Naive thymus-derived CD8-positive, alpha-beta T cell (primary cell): ENCODE measurements around the gene THRAP3. TPM values are rescaled to one million over a fixed set of nuclear protein-coding genes. Genes with fewer than 3 reads are reported as not detected.
"Not testable (repeated sequence)": the region's sequence is repeated elsewhere in the genome, so short reads cannot be mapped to it uniquely, and the experiment has no call there.

Source experiments
- ATAC-seq, 2 donors: fragments of 150-1000 bp; cut with Tn5 transposase in 1 of 2; sonication (Bioruptor Pico), chemical (Tn5 transposase) in 1 of 2; 1 replicate in 1 of 2; 2 replicates in 1 of 2; pipeline ENCODE4 v1.10.0; 2021; ENCODE audit warnings: mild to moderate bottlenecking in 2 of 2, moderate library complexity in 2 of 2
- POLR2A ChIA-PET: fragments of 350-600 bp; sonication (Branson Sonifier 250); formaldehyde crosslinking; loops from one replicate; lab custom pipeline; 2021; ENCODE audit warnings: antibody characterized with exemption; lab: Charles Lee
- DNase-seq, 10 donors: peaks; one replicate each; pipeline versions ENCODE4 v3.0.0 to v3.0.0-alpha.2; 2020 to 2022
- H3K27ac Mint-ChIP-seq, 10 donors: one replicate each; pipeline ENCODE4 v1.8.0; 2020 to 2022; ENCODE audit warnings: mild to moderate bottlenecking in 10 of 10, mixed read lengths in 10 of 10, moderate library complexity in 4 of 10, inconsistent platforms in 1 of 10
- H3K27me3 Mint-ChIP-seq, 5 donors: one replicate each; pipeline ENCODE4 v1.8.0; 2021 to 2022; ENCODE audit warnings: mixed read lengths in 5 of 5
- H3K36me3 Mint-ChIP-seq, 3 donors: one replicate each; pipeline ENCODE4 v1.8.0; 2020 to 2022; ENCODE audit warnings: mixed read lengths in 3 of 3, mild to moderate bottlenecking in 2 of 3, inconsistent platforms in 1 of 3
- H3K4me1 Mint-ChIP-seq, 4 donors: one replicate each; pipeline ENCODE4 v1.8.0; 2021 to 2022; ENCODE audit warnings: mixed read lengths in 4 of 4
- H3K4me3 Mint-ChIP-seq, 10 donors: one replicate each; pipeline ENCODE4 v1.8.0; 2020 to 2022; ENCODE audit warnings: mild to moderate bottlenecking in 10 of 10, mixed read lengths in 10 of 10, moderate library complexity in 6 of 10, inconsistent platforms in 1 of 10
- H3K9me3 Mint-ChIP-seq, 9 donors: one replicate each; pipeline ENCODE4 v1.8.0; 2020 to 2022; ENCODE audit warnings: mixed read lengths in 9 of 9, mild to moderate bottlenecking in 3 of 9, inconsistent platforms in 1 of 9, moderate library complexity in 1 of 9
- polyA plus RNA-seq, 3 donors: library from polyadenylated mRNA; unstranded; fragments of 300-500 nt; fragmentation: Illumina TruSeq; gene quantifications; one replicate each; pipeline ENCODE4 v1.2.3, GENCODE V29; 2021
- total RNA-seq, 8 experiments: library from RNA in 2 of 8; stranded (reverse) in 2 of 8; gene quantifications; one replicate each; pipeline ENCODE4 v1.2.3 and lab custom pipeline; 2021 to 2026

THRAP3 gene
- total and polyA plus RNA-seq, 5 experiments from 2014 or later = 87.6 to 131 (median 106) TPM

GRCh38 chr1:36232212-36233095 lies 8.2 kb downstream of the THRAP3 start:
- Mint-ChIP-seq H3K27me3 (no peaks in the 10 kb centered on the region), H3K4me1 (peaks cover 12 to 78% (median 64%) of the 10 kb centered on the region in 4 donors), H3K27ac (peak overlapping the region in 2 of 10 donors; percentile 27 to 87), H3K36me3 (peaks cover 0 to 81% (median 0%) of the 10 kb centered on the region in 3 donors), H3K9me3 (no peaks in the 10 kb centered on the region), H3K4me3 (peak overlapping the region in 6 of 10 donors; percentile 1 to 43 (median 16))
- POLR2A ChIA-PET = no interaction called here
- ATAC-seq = peak in 1 of 2 donors; percentile 61
- no peak for DNase-seq

- POLR2A ChIA-PET = interaction anchor here (0.6 to 1.4 kb wide), 6 partner anchors 8 to 196 kb away, joined by 3 to 5 read pairs (median 4); partner anchors contain the start of gene THRAP3
- Mint-ChIP-seq H3K4me3 (peak overlapping the region in 7 of 10 donors; percentile 6 to 55 (median 23)), H3K4me1 (peaks cover 20 to 70% (median 62%) of the 10 kb centered on the region in 4 donors), H3K36me3 (peaks cover 0 to 75% (median 4%) of the 10 kb centered on the region in 3 donors), H3K9me3 (no peaks in the 10 kb centered on the region), H3K27me3 (no peaks in the 10 kb centered on the region), H3K27ac (peak overlapping the region; percentile 38 to 90 (median 75))
- ATAC-seq (no peak), DNase-seq (no peak)
Observed at GRCh38 chr1:36236302-36236701, 12.1 kb downstream of the THRAP3 start.

DNA sequence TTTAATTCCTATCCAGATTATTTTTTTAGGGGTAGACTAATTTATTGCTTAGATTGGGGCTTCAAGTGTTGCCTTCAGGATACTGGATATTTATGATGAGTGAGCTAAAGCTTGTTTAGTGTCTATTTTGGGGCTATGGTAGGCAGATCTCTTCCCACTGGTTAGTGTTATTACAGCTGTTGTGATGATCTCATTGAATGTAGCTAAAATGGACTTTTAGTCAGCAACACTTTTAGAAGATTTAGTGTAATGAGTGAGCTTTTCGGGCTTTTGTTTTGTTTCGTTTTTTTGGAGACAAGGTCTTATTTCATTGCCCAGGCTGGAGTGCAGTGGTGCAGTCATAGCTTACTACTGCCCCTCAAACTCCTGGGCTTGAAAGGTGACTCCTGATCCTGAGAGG lies 14.2 kb downstream of the THRAP3 start:
- Mint-ChIP-seq H3K4me1 (peaks cover 22 to 67% (median 53%) of the 10 kb centered on the region in 4 donors), H3K27me3 (no peaks in the 10 kb centered on the region), H3K27ac (peak overlapping the region in 9 of 10 donors; percentile 4 to 88 (median 49)), H3K9me3 (no peaks in the 10 kb centered on the region), H3K4me3 (peak overlapping the region in 4 of 10 donors; percentile 20 to 40 (median 30)), H3K36me3 (peaks cover 0 to 76% (median 4%) of the 10 kb centered on the region in 3 donors)
- no peak for DNase-seq
- POLR2A ChIA-PET = interaction anchor here (2.4 kb wide), 1 partner anchor 15 kb away, joined by 11 read pairs; the partner anchor contains the start of gene THRAP3
- ATAC-seq = no peak

GRCh38 chr1:36239941-36240637 lies 15.8 kb downstream of the THRAP3 start:
- Mint-ChIP-seq H3K27me3 (no peaks in the 10 kb centered on the region), H3K9me3 (no peaks in the 10 kb centered on the region), H3K27ac (peak overlapping the region in 9 of 10 donors; percentile 15 to 72 (median 37)), H3K36me3 (peaks cover 0 to 70% (median 4%) of the 10 kb centered on the region in 3 donors), H3K4me3 (peak overlapping the region in 1 of 10 donors; percentile 30), H3K4me1 (peaks cover 25 to 61% (median 51%) of the 10 kb centered on the region in 4 donors)
- DNase-seq = no peak
- no peak for ATAC-seq
- POLR2A ChIA-PET = interaction anchor here (2.4 kb wide), 1 partner anchor 16 kb away, joined by 11 read pairs; the partner anchor contains the start of gene THRAP3

- no peak for ATAC-seq
- peaks cover 29 to 71% (median 61%) of the 10 kb centered on the region in 4 donors for H3K4me1 Mint-ChIP-seq
- peak overlapping the region in 2 of 10 donors; percentile 67 to 76 for H3K27ac Mint-ChIP-seq
- no peak for DNase-seq
- H3K27me3 Mint-ChIP-seq = no peaks in the 10 kb centered on the region
- H3K36me3 Mint-ChIP-seq = peaks cover 0 to 47% (median 3%) of the 10 kb centered on the region in 3 donors
- peak overlapping the region in 1 of 10 donors; percentile 22 for H3K4me3 Mint-ChIP-seq
- POLR2A ChIA-PET = interaction anchor here (1.4 kb wide), 1 partner anchor 24 kb away, joined by 3 read pairs; no protein-coding TSS in a partner anchor
- H3K9me3 Mint-ChIP-seq = no peaks in the 10 kb centered on the region
Observed at GRCh38 chr1:36247538-36247937, 23.3 kb downstream of the THRAP3 start.

DNA sequence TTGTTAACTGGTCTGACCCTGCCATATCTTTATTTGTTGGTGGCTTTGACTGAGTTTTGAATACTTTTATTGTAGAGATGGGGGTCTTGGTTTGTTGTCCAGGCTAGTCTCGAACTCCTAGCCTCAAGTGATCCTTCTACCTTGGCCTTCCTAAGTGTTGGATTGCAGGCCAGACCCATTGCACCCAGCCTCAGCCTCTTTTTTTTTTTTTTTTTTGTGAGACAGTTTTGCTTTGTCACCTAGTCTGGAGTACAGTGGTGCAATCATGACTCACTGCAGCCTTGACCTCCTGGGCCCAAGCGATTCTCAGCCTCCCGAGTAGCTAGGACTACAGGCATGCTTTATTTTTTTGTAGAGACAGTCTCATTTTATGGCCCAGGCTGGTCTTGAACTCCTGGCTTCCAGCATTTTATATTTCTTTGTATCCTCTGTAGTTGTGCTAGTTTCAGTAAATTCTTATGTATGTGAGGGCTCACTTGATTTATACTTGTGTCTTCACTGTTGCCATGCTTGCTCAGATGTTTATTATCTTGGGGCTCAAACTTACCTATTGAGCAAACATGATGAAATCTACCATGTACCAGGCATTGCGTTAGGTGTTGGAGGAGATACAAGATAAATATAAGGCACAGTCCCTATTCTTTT lies 24.1 kb downstream of the THRAP3 start:
- H3K36me3 Mint-ChIP-seq = peaks cover 0 to 49% (median 3%) of the 10 kb centered on the region in 3 donors
- POLR2A ChIA-PET = interaction anchor here (1.4 kb wide), 1 partner anchor 25 kb away, joined by 3 read pairs; no protein-coding TSS in a partner anchor
- peak overlapping the region in 3 of 10 donors; percentile 4 to 30 (median 19) for H3K4me3 Mint-ChIP-seq

DNA sequence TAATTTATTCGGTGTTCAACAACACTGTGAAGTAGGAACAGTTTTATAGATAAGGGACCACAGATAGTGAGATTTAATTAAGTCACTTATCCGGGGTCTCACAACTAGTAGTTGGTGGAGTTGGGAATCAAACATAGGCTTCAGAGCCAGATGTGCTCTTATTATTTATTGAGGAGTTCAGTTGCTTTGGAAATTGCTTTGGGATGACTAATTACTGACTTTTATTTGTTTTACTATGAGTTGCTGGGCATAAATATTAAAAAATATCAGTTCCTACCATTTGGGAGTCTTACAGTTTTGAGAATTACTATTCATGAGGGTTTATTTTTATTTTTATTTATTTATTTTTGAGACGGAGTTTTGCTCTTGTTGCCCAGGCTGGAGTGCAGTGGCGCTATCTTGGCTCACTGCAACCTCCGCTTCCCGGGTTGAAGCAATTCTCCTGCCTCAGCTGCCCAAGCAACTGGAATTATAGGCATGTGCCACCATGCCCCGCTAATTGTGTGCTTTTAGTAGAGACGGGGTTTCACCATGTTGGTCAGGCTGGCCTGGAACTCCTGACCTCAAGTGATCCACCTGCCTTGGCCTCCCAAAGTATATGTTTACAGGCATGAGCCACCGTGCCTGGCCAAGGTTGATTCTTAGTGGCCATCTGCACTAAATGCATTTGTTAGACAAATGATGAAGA lies 27.7 kb downstream of the THRAP3 start:
- peak overlapping the region in 1 of 10 donors; percentile 23 for H3K4me3 Mint-ChIP-seq
- H3K36me3 Mint-ChIP-seq = peaks cover 0 to 42% (median 5%) of the 10 kb centered on the region in 3 donors
- peaks cover 25 to 79% (median 73%) of the 10 kb centered on the region in 4 donors for H3K4me1 Mint-ChIP-seq
- ATAC-seq (no peak), DNase-seq (no peak)
- POLR2A ChIA-PET = interaction anchor here (0.6 kb wide), 1 partner anchor 14 kb away, joined by 5 read pairs; no protein-coding TSS in a partner anchor
- no peaks in the 10 kb centered on the region for H3K9me3 Mint-ChIP-seq
- H3K27ac Mint-ChIP-seq = peak overlapping the region in 6 of 10 donors; percentile 21 to 79 (median 45)
- H3K27me3 Mint-ChIP-seq = no peaks in the 10 kb centered on the region

More for the DNA sequence above, 24.1 kb downstream of the THRAP3 start:
- Mint-ChIP-seq H3K9me3 (no peaks in the 10 kb centered on the region), H3K27ac (peak overlapping the region in 5 of 10 donors; percentile 19 to 76 (median 61)), H3K4me1 (peaks cover 29 to 75% (median 66%) of the 10 kb centered on the region in 4 donors), H3K27me3 (no peaks in the 10 kb centered on the region)
- no peak for DNase-seq
- no peak for ATAC-seq

DNA sequence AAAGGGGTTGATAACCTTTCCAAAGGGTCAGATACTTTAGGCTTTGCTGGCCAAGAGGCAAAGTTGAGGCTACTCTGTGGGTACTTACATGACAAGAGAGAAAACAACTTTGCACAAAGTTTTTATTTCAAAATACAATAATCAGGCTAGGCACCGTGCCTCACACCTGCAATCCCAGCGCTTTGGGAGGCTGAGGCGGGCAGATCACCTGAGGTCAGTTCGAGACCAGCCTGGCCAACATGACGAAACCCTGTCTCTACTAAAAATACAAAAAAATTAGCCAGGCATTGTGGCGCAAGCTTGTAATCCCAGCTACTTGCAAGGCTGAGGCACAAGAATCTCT lies 28.2 kb downstream of the THRAP3 start:
- H3K36me3 Mint-ChIP-seq = peaks cover 0 to 45% (median 4%) of the 10 kb centered on the region in 3 donors
- not testable (repeated sequence) for ATAC-seq, H3K9me3 Mint-ChIP-seq, DNase-seq, H3K4me3 Mint-ChIP-seq, H3K27me3 Mint-ChIP-seq
- H3K4me1 Mint-ChIP-seq = peaks cover 31 to 83% (median 77%) of the 10 kb centered on the region in 4 donors
- H3K27ac Mint-ChIP-seq = peak overlapping the region in 2 of 10 donors; percentile 15 to 79
- POLR2A ChIA-PET = interaction anchor here (0.6 kb wide), 1 partner anchor 15 kb away, joined by 5 read pairs; no protein-coding TSS in a partner anchor

DNA sequence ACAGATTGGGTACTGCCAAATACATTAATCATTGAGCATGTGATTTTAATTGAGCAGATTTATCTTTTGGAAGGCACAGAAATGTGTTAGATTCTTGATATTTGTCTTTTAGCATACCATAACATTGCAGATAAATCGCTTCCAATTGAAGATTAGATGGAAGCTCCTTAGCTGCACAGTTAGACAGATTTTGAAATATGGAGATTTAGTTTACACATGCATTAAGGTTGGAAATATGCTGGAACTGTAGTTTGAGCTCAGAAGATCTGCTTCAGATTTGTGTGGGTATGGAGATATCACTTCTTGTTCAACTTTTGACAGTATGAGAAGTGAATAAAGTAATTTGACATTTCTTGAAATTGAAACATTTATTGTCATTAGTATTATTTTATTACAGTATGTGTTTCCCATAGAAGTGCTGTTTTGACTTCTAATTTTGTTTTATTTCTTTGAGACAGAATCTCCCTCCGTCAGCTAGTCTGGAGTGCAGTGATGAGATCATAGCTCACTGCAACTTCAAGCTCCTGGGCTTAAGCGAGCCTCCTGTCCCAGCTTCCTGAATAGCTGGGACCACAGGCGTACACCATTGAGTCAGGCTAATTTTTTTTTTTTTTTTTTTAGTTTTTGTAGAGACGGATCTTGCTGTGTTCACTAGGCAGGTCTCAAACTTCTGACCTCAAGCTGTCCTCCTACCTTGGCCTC lies 29.1 kb downstream of the THRAP3 start:
- Mint-ChIP-seq H3K27ac (peak overlapping the region in 9 of 10 donors; percentile 2 to 72 (median 69)), H3K4me3 (peak overlapping the region in 8 of 10 donors; percentile 19 to 44 (median 31)), H3K4me1 (peaks cover 30 to 83% (median 77%) of the 10 kb centered on the region in 4 donors), H3K27me3 (no peaks in the 10 kb centered on the region), H3K9me3 (no peaks in the 10 kb centered on the region), H3K36me3 (peaks cover 0 to 44% (median 4%) of the 10 kb centered on the region in 3 donors)
- POLR2A ChIA-PET = interaction anchor here (0.5 to 0.9 kb wide), 2 partner anchors 29 to 767 kb away, joined by 3 to 4 read pairs; partner anchors contain the start of gene THRAP3
- no peak for DNase-seq
- peak; percentile 54 to 64 for ATAC-seq

GRCh38 chr1:36256558-36257374 lies 32.5 kb downstream of the THRAP3 start:
- peaks cover 0 to 64% (median 8%) of the 10 kb centered on the region in 3 donors for H3K36me3 Mint-ChIP-seq
- H3K27me3 Mint-ChIP-seq = no peaks in the 10 kb centered on the region
- H3K4me3 Mint-ChIP-seq = peak overlapping the region in 1 of 10 donors; percentile 7
- DNase-seq (no peak), ATAC-seq (no peak)
- POLR2A ChIA-PET = no interaction called here
- no peaks in the 10 kb centered on the region for H3K9me3 Mint-ChIP-seq
- peak overlapping the region in 6 of 10 donors; percentile 30 to 70 (median 52) for H3K27ac Mint-ChIP-seq
- peaks cover 14 to 64% (median 52%) of the 10 kb centered on the region in 4 donors for H3K4me1 Mint-ChIP-seq
